Activated CD8-positive, alpha-beta T cell treated with anti-CD3 and anti-CD28 coated beads for 36 hours (primary cell): ENCODE data around the gene AMPD2. TPM values are rescaled to one million over a fixed set of nuclear protein-coding genes. Genes with fewer than 3 reads are reported as not detected.
"Not testable (repeated sequence)": the region's sequence is repeated elsewhere in the genome, so short reads cannot be mapped to it uniquely, and the experiment has no call there.

Source experiments
- ATAC-seq: fragments of 200-7000 bp; cut with Tn5 transposase; one replicate; pipeline ENCODE4 v1.10.0; 2021; ENCODE audit warnings: mild to moderate bottlenecking, moderate library complexity
- CTCF ChIA-PET: fragments of 350-600 bp; sonication (Branson Sonifier 250); formaldehyde crosslinking; loops from one replicate; lab custom pipeline; 2021; ENCODE audit warnings: antibody characterized with exemption; lab: Charles Lee
- POLR2A ChIA-PET: fragments of 350-600 bp; sonication (Branson Sonifier 250); formaldehyde crosslinking; loops from one replicate; lab custom pipeline; 2021; ENCODE audit warnings: antibody characterized with exemption; lab: Charles Lee
- DNase-seq: peaks from one replicate; pipeline ENCODE4 v3.0.0-alpha.2; 2020
- H3K27ac Mint-ChIP-seq: one replicate; pipeline ENCODE4 v1.8.0; 2021; ENCODE audit warnings: mild to moderate bottlenecking, mixed read lengths
- H3K27me3 Mint-ChIP-seq: one replicate; pipeline ENCODE4 v1.8.0; 2021; ENCODE audit warnings: mixed read lengths
- H3K36me3 Mint-ChIP-seq: one replicate; pipeline ENCODE4 v1.8.0; 2021; ENCODE audit warnings: low read depth, mixed read lengths
- H3K4me1 Mint-ChIP-seq: one replicate; pipeline ENCODE4 v1.8.0; 2021; ENCODE audit warnings: low read depth, mixed read lengths
- H3K4me3 Mint-ChIP-seq: one replicate; pipeline ENCODE4 v1.8.0; 2021; ENCODE audit warnings: mild to moderate bottlenecking, moderate library complexity, mixed read lengths
- H3K9me3 Mint-ChIP-seq: one replicate; pipeline ENCODE4 v1.8.0; 2021; ENCODE audit warnings: mixed read lengths
- CTCF ChIP-seq: fragments of 200-600 bp; IDR thresholded peaks from one replicate; pipeline ENCODE4 v1.8.0; 2022; ENCODE audit warnings: antibody characterized with exemption, mild to moderate bottlenecking
- intact Hi-C: fragments of 100-400 bp; cut with micrococcal nuclease; formaldehyde crosslinking; loops from one replicate; pipeline ENCODE4 v1.10.0; 2022
- total RNA-seq, 2 experiments: library from RNA; stranded (reverse); gene quantifications; one replicate each; pipeline ENCODE4 v1.2.3, GENCODE V29; 2021

AMPD2 gene
- total RNA-seq, 2 experiments from 2014 or later = 107 to 119 TPM

- Mint-ChIP-seq H3K27me3 (no peaks in the 10 kb centered on the region), H3K4me1 (peaks cover 21% of the 10 kb centered on the region), H3K4me3 (no peak overlapping the region), H3K36me3 (no peaks in the 10 kb centered on the region), H3K9me3 (no peaks in the 10 kb centered on the region), H3K27ac (no peak overlapping the region)
- no peak for TF ChIP-seq CTCF
- DNase-seq (no peak), ATAC-seq (no peak)
- ChIA-PET CTCF (interaction anchor here (0.7 to 2.3 kb wide), 6 partner anchors 8 to 313 kb away, joined by 3 to 9 read pairs (median 5); partner anchors contain the start of gene AHCYL1), POLR2A (interaction anchor here (0.5 to 1.1 kb wide), 2 partner anchors 17 to 38 kb away, joined by 3 read pairs; partner anchors contain the start of gene GSTM1)
- intact Hi-C loops = no loop called here
Measured at GRCh38 chr1:109671067-109671466, 51.4 kb downstream of the AMPD2 start.

- H3K4me3 Mint-ChIP-seq, intact Hi-C loops, H3K36me3 Mint-ChIP-seq, H3K27me3 Mint-ChIP-seq, DNase-seq, H3K27ac Mint-ChIP-seq, POLR2A ChIA-PET, H3K9me3 Mint-ChIP-seq, ATAC-seq, CTCF ChIA-PET: not testable (repeated sequence)
- H3K4me1 Mint-ChIP-seq = peaks cover 12% of the 10 kb centered on the region
Measured at GRCh38 chr1:109673861-109674260, 54.2 kb downstream of the AMPD2 start.

GRCh38 chr1:109676683-109677381 lies 57.2 kb downstream of the AMPD2 start:
- H3K27me3 Mint-ChIP-seq, POLR2A ChIA-PET, H3K4me3 Mint-ChIP-seq, DNase-seq, ATAC-seq, H3K9me3 Mint-ChIP-seq, H3K36me3 Mint-ChIP-seq, H3K27ac Mint-ChIP-seq, H3K4me1 Mint-ChIP-seq, intact Hi-C loops: not testable (repeated sequence)
- CTCF ChIA-PET = interaction anchor here (1.5 kb wide), 1 partner anchor 37 kb away, joined by 3 read pairs; no protein-coding TSS in a partner anchor

- CTCF ChIA-PET = interaction anchor here (1.5 kb wide), 1 partner anchor 37 kb away, joined by 3 read pairs; no protein-coding TSS in a partner anchor
- POLR2A ChIA-PET = no interaction called here
- H3K27ac Mint-ChIP-seq = no peak overlapping the region
- TF ChIP-seq CTCF = no peak
- intact Hi-C loops = no loop called here
- H3K36me3 Mint-ChIP-seq = no peaks in the 10 kb centered on the region
- no peaks in the 10 kb centered on the region for H3K4me1 Mint-ChIP-seq
- H3K9me3 Mint-ChIP-seq = no peaks in the 10 kb centered on the region
- no peak overlapping the region for H3K4me3 Mint-ChIP-seq
- ATAC-seq (no peak), DNase-seq (no peak)
- H3K27me3 Mint-ChIP-seq = no peaks in the 10 kb centered on the region
Measured at GRCh38 chr1:109677459-109677858, 57.8 kb downstream of the AMPD2 start.

- CTCF ChIA-PET = interaction anchor here (1.2 kb wide), 1 partner anchor 38 kb away, joined by 3 read pairs; no protein-coding TSS in a partner anchor
- POLR2A ChIA-PET, H3K27ac Mint-ChIP-seq, H3K9me3 Mint-ChIP-seq, H3K27me3 Mint-ChIP-seq, intact Hi-C loops, DNase-seq, H3K4me1 Mint-ChIP-seq, H3K36me3 Mint-ChIP-seq, H3K4me3 Mint-ChIP-seq, ATAC-seq: not testable (repeated sequence)
Measured at GRCh38 chr1:109678637-109679036, 59.0 kb downstream of the AMPD2 start.

Other genes with a start within 250 kb of the AMPD2 start
- 1 to 10 TPM; 2.5 to 3.2 TPM for gene SORT1, start 221.9 kb upstream of the AMPD2 start, total RNA-seq
- gene PSMA5, start 193.4 kb upstream of the AMPD2 start, total RNA-seq = 100 to 1,000 TPM; 192 to 210 TPM
- not detected for gene SYPL2, start 153.3 kb upstream of the AMPD2 start, total RNA-seq
- gene ATXN7L2, start 135.9 kb upstream of the AMPD2 start, total RNA-seq = 10 to 100 TPM; 11.2 to 13.7 TPM
- gene CYB561D1, start 125.7 kb upstream of the AMPD2 start, total RNA-seq = 1 to 10 TPM; 7.0 to 9.5 TPM
- 1 to 10 TPM; 1.3 to 1.7 TPM for gene AMIGO1, start 110.1 kb upstream of the AMPD2 start, total RNA-seq
- under 1 TPM in 1 of 2 experiments, not detected in 1; 0.22 TPM for gene GPR61, start 80.0 kb upstream of the AMPD2 start, total RNA-seq
- 1 to 10 TPM; 7.5 to 7.7 TPM for gene GNAI3, start 71.2 kb upstream of the AMPD2 start, total RNA-seq
- under 1 TPM; 0.81 to 0.88 TPM for gene GNAT2, start 221 bp upstream of the AMPD2 start, total RNA-seq
- 10 to 100 TPM in 1 of 2 experiments, 1 to 10 TPM in 1; 8.3 to 10.5 TPM for gene GSTM4, start 36.3 kb downstream of the AMPD2 start, total RNA-seq
- gene GSTM2, start 48.2 kb downstream of the AMPD2 start, total RNA-seq = 10 to 100 TPM; 13.6 to 16.2 TPM
- 10 to 100 TPM; 47.9 to 49.6 TPM for gene GSTM1, start 68.0 kb downstream of the AMPD2 start, total RNA-seq
- under 1 TPM; 0.49 to 0.50 TPM for gene GSTM5, start 92.4 kb downstream of the AMPD2 start, total RNA-seq
- gene GSTM3, start 121.2 kb downstream of the AMPD2 start, total RNA-seq = 10 to 100 TPM; 40.8 to 42.0 TPM
- not detected for gene EPS8L3, start 144.1 kb downstream of the AMPD2 start, total RNA-seq